OCI-LY1 (cell line): ENCODE data around the gene ANAPC13.

Experiments
- H2AFZ ChIP-seq: fragments of 200-600 bp; sonication (generic), shearing (Covaris generic); 2 replicates; pipeline ENCODE4 v1.6.0; 2014; ENCODE audit warnings: antibody characterized with exemption, mild to moderate bottlenecking, low read length
- H3F3A ChIP-seq: fragments of 200-600 bp; sonication (generic), shearing (Covaris generic); 2 replicates; pipeline ENCODE4 v1.6.0; 2014; ENCODE audit warnings: mild to moderate bottlenecking, antibody characterized with exemption, low read length, moderate library complexity; ENCODE audit not compliant: insufficient read depth
- H3K27ac ChIP-seq: fragments of 200-600 bp; sonication (generic); 2 replicates; pipeline ENCODE4 v1.5.1; 2014; ENCODE audit warnings: low read length, mixed run types, mild to moderate bottlenecking, low read depth; ENCODE audit not compliant: poor library complexity, severe bottlenecking
- H3K27me3 ChIP-seq: fragments of 200-600 bp; sonication (generic); 2 replicates; pipeline ENCODE4 v1.6.0; 2014; ENCODE audit warnings: antibody characterized with exemption, mild to moderate bottlenecking, low read length, moderate library complexity; ENCODE audit not compliant: insufficient read depth
- H3K36me3 ChIP-seq: fragments of 200-600 bp; sonication (generic); 2 replicates; pipeline ENCODE4 v1.6.1; 2014; ENCODE audit warnings: mild to moderate bottlenecking, antibody characterized with exemption, low read length, moderate library complexity, mixed read lengths; ENCODE audit not compliant: insufficient read depth
- H3K4me1 ChIP-seq: fragments of 200-600 bp; sonication (generic); 2 replicates; pipeline ENCODE4 v1.5.1; 2014; ENCODE audit warnings: mild to moderate bottlenecking, low read length, moderate library complexity; ENCODE audit not compliant: insufficient read depth, severe bottlenecking
- H3K4me2 ChIP-seq: fragments of 200-600 bp; sonication (generic), shearing (Covaris generic); 2 replicates; pipeline ENCODE4 v1.6.1; 2014; ENCODE audit warnings: low read length
- H3K4me3 ChIP-seq: fragments of 200-600 bp; sonication (generic); 2 replicates; pipeline ENCODE4 v1.5.1; 2014; ENCODE audit warnings: low read length, low read depth, mild to moderate bottlenecking, mixed read lengths; ENCODE audit not compliant: poor library complexity, severe bottlenecking
- H3K79me2 ChIP-seq: fragments of 200-600 bp; shearing (Covaris generic); 2 replicates; pipeline ENCODE4 v1.6.1; 2016; ENCODE audit warnings: mixed run types, low read length, mixed read lengths; ENCODE audit not compliant: insufficient read depth
- H3K9ac ChIP-seq: fragments of 200-600 bp; sonication (generic), shearing (Covaris generic); 2 replicates; pipeline ENCODE4 v1.6.1; 2014; ENCODE audit warnings: mild to moderate bottlenecking, low read length, mixed read lengths
- H3K9me2 ChIP-seq: fragments of 200-600 bp; sonication (generic), shearing (Covaris generic); 2 replicates; pipeline ENCODE4 v1.6.1; 2014; ENCODE audit warnings: low read depth, mild to moderate bottlenecking, low read length, mixed read lengths
- H3K9me3 ChIP-seq: fragments of 200-600 bp; shearing (Covaris generic); 2 replicates; pipeline ENCODE4 v1.6.1; 2014; ENCODE audit warnings: low read length, mixed read lengths
- H4K20me1 ChIP-seq: fragments of 200-600 bp; sonication (generic), shearing (Covaris generic); 2 replicates; pipeline ENCODE4 v1.6.0; 2016; ENCODE audit warnings: mild to moderate bottlenecking, low read length; ENCODE audit not compliant: insufficient read depth
- CTCF ChIP-seq: fragments of 200-600 bp; sonication (generic), shearing (Covaris generic); IDR thresholded peaks from 2 replicates; pipeline ENCODE4 v1.5.1; 2017; ENCODE audit warnings: mild to moderate bottlenecking, antibody characterized with exemption, low read length, moderate library complexity, mixed read lengths
- EZH2 ChIP-seq: fragments of 200-600 bp; sonication (generic), shearing (Covaris generic); IDR thresholded peaks from 2 replicates; pipeline ENCODE4 v1.8.0; 2017; ENCODE audit warnings: borderline replicate concordance, mixed run types, mild to moderate bottlenecking, antibody characterized with exemption, low read length, moderate library complexity, mixed read lengths

Gene ANAPC13

DNA sequence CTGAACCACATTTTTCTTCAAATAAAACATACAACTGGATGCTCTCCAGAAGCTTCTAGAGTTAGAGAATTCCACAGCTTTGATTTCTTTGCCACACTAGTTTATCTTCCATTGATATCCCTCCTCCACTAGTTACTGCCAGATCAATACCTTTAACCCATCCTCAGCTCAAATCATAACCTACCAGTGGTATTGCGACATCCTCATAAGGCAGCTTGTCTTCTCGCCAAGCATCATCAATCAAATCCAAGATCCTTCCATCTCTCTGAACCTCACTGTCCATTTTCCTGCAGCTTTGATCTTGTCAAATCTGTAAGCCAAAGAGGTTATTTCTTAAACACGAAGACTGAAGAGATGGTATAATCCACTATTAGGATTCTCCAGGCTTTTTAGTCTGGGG is 3.2 kb downstream of the ANAPC13 start:
- Histone ChIP-seq H3K79me2 (peaks cover 34% of the 10 kb centered on the region), H3K9ac (no peak overlapping the region; the same call in 1 of the 2 replicates), H3K27me3 (no peaks in the 10 kb centered on the region), H3K4me1 (peaks cover 28% of the 10 kb centered on the region), H3K4me2 (peak overlapping the region; percentile 82; the same call in 1 of the 2 replicates), H3K36me3 (peaks cover 61% of the 10 kb centered on the region), H3K9me2 (no peaks in the 10 kb centered on the region), H3K9me3 (no peaks in the 10 kb centered on the region), H3K27ac (no peak overlapping the region), H2AFZ (no peak overlapping the region), H3K4me3 (no peak overlapping the region), H3F3A (no peaks in the 10 kb centered on the region), H4K20me1 (no peaks in the 10 kb centered on the region)
- TF ChIP-seq CTCF (no peak), EZH2 (no peak)

GRCh38 chr3:134481166-134481565 is 4.6 kb downstream of the ANAPC13 start:
- Histone ChIP-seq H3K9me3 (no peaks in the 10 kb centered on the region), H3K27ac (no peak overlapping the region), H4K20me1 (no peaks in the 10 kb centered on the region), H3K4me2 (no peak overlapping the region), H3K4me1 (peaks cover 18% of the 10 kb centered on the region), H3K79me2 (peaks cover 22% of the 10 kb centered on the region), H3K9me2 (no peaks in the 10 kb centered on the region), H3K36me3 (peaks cover 76% of the 10 kb centered on the region), H3F3A (no peaks in the 10 kb centered on the region), H3K27me3 (no peaks in the 10 kb centered on the region), H3K9ac (no peak overlapping the region), H3K4me3 (no peak overlapping the region), H2AFZ (no peak overlapping the region)
- TF ChIP-seq CTCF (no peak), EZH2 (no peak)

DNA sequence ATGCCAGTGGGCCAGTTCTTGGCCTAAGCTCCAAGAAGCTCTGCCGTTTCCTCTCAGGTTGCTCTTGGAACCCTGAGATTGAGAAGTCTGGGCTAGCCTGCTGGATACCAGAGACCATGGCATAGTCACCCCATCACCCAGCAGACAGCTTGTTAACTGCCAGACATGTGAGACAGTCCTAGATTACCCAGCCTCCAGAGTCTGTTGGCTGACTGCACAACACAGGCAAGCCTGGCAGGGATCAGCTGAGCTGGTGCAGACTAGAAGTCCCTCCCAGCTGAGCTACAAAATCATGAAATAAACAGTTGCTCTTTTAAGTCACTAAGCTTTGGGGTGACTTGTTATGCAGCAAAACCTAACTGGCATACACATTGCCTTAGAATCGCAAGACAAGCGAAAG is 5.2 kb downstream of the ANAPC13 start:
- no peak overlapping the region for H3K4me2 ChIP-seq
- H3K27ac ChIP-seq, result no peak overlapping the region
- H3K4me1 ChIP-seq, result peaks cover 18% of the 10 kb centered on the region
- H3F3A ChIP-seq, result no peaks in the 10 kb centered on the region
- H3K79me2 ChIP-seq, result peaks cover 22% of the 10 kb centered on the region
- no peaks in the 10 kb centered on the region for H4K20me1 ChIP-seq
- H3K9ac ChIP-seq, result no peak overlapping the region
- H2AFZ ChIP-seq, result no peak overlapping the region
- no peaks in the 10 kb centered on the region for H3K27me3 ChIP-seq
- TF ChIP-seq EZH2 (no peak), CTCF (no peak)
- H3K9me3 ChIP-seq, result no peaks in the 10 kb centered on the region
- H3K4me3 ChIP-seq, result no peak overlapping the region
- H3K36me3 ChIP-seq, result peaks cover 81% of the 10 kb centered on the region
- H3K9me2 ChIP-seq, result no peaks in the 10 kb centered on the region
